GM19099 (cell line): ENCODE measurements around the gene MAD1L1.

Experiments used
- POLR2A ChIP-seq: IDR thresholded peaks from 3 replicates; pipeline ENCODE4 v1.6.1; 2011; ENCODE audit warnings: low read depth; ENCODE audit not compliant: insufficient read length; ENCODE audit errors: extremely low read depth

The MAD1L1 gene

GRCh38 chr7:2231992-2232765, 566 bp downstream of the MAD1L1 start:
- no peak for TF ChIP-seq POLR2A

GRCh38 chr7:2230882-2231281, 1.9 kb downstream of the MAD1L1 start:
- TF ChIP-seq POLR2A: no peak

- TF ChIP-seq POLR2A: no peak
Measured at GRCh38 chr7:2230226-2230625, 2.5 kb downstream of the MAD1L1 start.

- no peak for TF ChIP-seq POLR2A
Measured at GRCh38 chr7:2229467-2229866, 3.3 kb downstream of the MAD1L1 start.

GRCh38 chr7:2228921-2229320, 3.8 kb downstream of the MAD1L1 start:
- TF ChIP-seq POLR2A: no peak

- no peak for TF ChIP-seq POLR2A
Measured at GRCh38 chr7:2227699-2228098, 5.0 kb downstream of the MAD1L1 start.

GRCh38 chr7:2225830-2226229, 6.9 kb downstream of the MAD1L1 start:
- no peak for TF ChIP-seq POLR2A

- TF ChIP-seq POLR2A: no peak
Measured at GRCh38 chr7:2225336-2225735, 7.4 kb downstream of the MAD1L1 start.

- TF ChIP-seq POLR2A: no peak
Measured at GRCh38 chr7:2224934-2225333, 7.8 kb downstream of the MAD1L1 start.

GRCh38 chr7:2224491-2224928, 8.2 kb downstream of the MAD1L1 start:
- TF ChIP-seq POLR2A: no peak

GRCh38 chr7:2223321-2223720, 9.4 kb downstream of the MAD1L1 start:
- no peak for TF ChIP-seq POLR2A

- TF ChIP-seq POLR2A: no peak
Measured at GRCh38 chr7:2222516-2222915, 10.2 kb downstream of the MAD1L1 start.

GRCh38 chr7:2220954-2221353, 11.8 kb downstream of the MAD1L1 start:
- no peak for TF ChIP-seq POLR2A

GRCh38 chr7:2220506-2220905, 12.2 kb downstream of the MAD1L1 start:
- TF ChIP-seq POLR2A: no peak

- TF ChIP-seq POLR2A: no peak
Measured at GRCh38 chr7:2220030-2220429, 12.7 kb downstream of the MAD1L1 start.

- TF ChIP-seq POLR2A: no peak
Measured at GRCh38 chr7:2219606-2220005, 13.1 kb downstream of the MAD1L1 start.

GRCh38 chr7:2219136-2219535, 13.6 kb downstream of the MAD1L1 start:
- no peak for TF ChIP-seq POLR2A

- TF ChIP-seq POLR2A: no peak
Measured at GRCh38 chr7:2218444-2218785, 14.3 kb downstream of the MAD1L1 start.
